ENCODE results near the gene GMPPA.

DNA sequence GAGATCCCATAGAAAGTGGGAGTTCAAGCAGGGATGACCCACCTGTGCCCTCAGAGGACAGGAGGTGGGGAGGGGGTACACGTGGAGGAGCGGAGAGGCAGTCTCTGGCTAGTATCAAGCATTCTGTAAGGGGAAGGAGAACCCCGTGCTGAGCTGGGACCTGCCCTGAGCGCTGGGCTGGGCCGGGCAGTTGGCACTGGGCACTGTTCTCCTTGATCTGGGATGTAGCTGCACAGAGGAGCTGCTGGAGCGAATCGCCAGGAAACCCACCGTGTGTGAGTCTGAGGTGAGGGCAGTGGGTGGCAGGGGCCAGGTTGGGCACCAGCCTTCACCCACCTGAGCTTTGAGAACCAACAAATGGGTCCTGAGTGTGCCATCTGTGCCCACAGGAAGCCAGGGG lies 19.8 kb upstream of the GMPPA start:
- TF ChIP-seq YY1 (IDR thresholded peaks at IDR 0.05; ENCODE audit: insufficient read depth, insufficient read length) (no peak), ZNF274 (IDR thresholded peaks at IDR 0.05; ENCODE audit: low read depth, low read length) (no peak), SUZ12 (IDR thresholded peaks at IDR 0.05; ENCODE audit: extremely low read depth, insufficient read depth, insufficient read length) (no peak)
